NCI-H748 (cell line): ENCODE measurements around the gene PARP8.

ENCODE experiments used
- DNase-seq: peaks from one replicate; lab custom pipeline; 2025; ENCODE audit not compliant: unreplicated experiment; lab: John Stamatoyannopoulos, UW

The PARP8 gene

DNA sequence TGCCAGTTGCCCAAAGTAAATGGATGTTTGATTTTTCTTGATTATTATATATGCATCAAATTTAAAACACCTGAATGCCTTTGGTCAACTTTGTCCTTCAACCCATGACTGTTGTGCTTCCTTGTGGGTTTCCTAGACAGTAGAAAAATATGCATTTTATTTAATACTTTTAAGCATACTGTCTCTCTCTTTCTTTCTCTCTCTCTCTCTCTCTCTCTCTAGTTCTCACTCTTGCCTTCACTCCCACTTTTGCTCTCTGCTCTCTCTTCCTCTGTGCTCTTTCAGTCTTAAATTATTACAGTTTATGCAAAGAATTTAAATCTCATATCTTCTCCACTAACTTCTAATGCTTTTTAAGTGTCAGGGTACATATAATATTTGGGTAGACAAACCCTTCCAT lies 173.0 kb downstream of the PARP8 start:
- no peak for DNase-seq

DNA sequence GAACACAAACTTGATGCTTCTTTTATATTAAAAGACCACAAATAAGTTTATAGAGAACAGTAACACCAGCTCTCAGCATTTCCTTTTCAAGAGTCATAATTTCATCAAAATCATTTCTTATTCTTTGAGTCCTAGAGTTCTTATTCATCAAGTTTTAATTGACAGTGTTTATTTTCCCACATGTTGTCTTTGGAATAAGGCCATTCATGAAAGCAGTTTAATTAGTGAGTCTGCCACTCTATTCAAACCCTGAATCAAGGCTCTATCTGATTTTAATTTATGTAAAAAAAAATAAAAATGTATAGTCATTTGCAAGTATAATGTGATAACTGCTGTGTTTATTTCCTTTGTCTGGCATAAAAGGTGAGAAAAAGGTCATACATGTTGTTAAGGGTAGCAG lies 176.7 kb downstream of the PARP8 start:
- DNase-seq: no peak

DNA sequence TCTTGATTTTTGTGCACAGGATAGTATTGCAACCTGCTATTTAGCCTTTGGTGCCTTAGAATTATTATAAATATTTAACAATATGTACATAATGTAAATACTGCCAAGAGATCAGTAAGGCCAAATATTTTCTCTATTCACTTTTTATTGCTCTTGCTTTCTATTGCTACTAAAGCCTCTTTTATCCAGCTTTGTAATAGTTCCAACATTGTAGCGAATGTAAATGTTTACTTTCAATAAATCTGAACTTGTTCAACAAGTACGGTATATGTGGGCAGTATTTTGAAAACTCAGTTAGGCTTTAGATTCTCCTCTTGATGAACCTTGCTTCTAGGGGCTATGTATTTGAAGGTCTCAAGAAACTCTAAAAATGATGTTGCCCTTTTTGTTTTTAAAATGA lies 179.8 kb downstream of the PARP8 start:
- DNase-seq: no peak

DNA sequence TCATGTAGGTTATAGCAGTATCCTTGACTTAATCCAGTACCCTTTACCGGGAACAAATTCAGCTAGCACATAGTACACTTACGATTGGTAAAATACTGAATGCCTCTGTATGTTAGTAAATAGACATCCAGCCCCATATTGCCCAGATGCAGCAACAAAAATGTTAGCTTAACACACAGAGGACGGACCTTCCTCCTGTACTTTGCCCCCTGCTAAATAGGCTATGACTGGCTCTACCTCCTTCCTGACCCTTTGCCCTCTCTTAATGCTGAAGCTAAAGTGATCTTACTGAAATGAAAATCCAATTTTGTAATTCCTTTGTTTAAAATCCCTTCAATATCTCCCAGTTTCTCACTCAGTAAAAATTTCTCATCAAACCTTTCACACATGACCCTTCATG lies 183.1 kb downstream of the PARP8 start:
- no peak for DNase-seq

DNA sequence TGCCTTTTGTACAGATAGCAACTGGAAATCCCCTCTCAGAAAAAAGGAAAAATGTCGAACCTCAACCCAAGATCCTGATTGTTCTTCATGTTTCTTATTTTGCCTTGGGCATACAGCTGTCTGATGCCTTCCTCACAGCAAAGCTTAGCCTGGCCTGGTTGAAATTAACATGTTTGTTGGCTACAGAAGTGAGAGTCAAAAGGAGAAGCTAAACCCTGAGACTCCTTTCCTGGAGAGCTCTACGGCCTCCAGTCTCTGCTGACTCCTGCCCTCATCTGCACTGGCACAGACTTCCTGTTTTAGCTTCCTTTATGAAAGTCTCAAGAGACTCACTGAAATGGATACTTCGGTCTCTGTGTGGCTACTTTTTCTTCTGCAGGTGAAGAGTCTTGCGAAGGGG lies 186.7 kb downstream of the PARP8 start:
- no peak for DNase-seq

DNA sequence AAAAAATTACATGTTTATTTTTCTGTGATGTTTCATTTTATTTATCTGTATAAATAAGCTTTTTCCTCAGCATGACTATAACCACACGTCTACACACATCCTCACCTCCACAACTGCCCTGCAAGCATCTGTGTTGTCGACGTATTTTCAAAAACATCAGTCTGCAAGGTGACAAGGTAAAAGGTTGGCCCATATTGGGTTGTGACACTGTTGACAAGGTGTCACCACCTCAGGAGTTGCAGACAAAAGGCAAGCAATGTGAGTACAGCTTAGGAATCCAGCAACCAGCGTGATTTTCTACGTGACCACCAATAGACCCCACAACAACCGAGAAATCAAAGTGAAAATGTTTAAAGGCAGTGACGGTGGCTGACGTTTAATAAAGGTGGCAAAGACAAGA lies 187.6 kb downstream of the PARP8 start:
- no peak for DNase-seq

DNA sequence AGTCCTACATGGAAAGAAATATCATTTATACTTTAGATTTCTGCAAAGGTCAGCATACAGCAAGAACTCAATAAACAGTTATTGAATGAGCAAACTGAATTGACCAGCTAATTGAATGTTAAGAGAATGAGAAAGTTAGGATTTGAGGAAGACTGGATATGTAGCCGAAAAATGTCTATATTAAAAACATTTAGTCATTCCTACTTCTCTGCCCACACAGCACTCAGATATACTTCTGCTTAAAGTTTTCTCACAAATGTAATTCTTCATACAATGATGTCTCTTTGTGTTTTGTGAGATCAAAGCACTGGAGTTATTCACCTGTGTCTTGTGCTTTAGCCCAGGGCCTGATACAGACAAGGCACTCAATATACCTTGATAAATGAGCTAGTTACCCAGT lies 188.6 kb downstream of the PARP8 start:
- no peak for DNase-seq

DNA sequence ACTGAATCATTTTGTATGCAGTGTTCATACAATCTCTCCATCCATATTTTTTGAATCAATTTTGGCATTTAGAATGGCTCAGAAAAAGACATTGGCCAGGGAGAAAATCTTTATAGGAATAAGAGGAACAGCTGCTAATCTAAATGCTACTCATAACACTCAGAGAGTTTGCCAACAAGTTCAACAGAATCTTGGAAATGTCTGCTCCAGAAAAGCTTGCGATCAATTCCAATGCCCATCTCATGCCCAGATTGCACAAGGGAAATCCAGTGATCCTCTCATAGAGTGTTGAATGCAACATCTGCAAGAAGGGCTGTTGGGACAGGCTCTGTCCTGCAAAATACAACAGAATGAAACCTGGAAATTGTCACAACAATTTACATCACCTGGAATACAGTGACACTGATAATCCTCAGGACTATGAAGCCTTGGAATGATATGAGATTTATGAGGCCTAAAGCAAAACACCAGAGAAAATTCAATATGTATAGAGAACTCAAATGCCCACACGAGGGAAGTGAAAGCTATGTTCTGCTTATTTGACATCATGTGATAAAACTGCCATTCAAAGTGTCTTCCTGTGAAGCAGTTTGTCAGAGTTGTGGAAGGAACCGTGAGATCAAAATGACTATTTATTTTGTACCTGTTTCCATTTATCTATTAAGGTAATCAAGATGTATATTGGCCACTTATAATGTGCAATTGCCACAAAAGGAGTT lies 190.1 kb downstream of the PARP8 start:
- no peak for DNase-seq

DNA sequence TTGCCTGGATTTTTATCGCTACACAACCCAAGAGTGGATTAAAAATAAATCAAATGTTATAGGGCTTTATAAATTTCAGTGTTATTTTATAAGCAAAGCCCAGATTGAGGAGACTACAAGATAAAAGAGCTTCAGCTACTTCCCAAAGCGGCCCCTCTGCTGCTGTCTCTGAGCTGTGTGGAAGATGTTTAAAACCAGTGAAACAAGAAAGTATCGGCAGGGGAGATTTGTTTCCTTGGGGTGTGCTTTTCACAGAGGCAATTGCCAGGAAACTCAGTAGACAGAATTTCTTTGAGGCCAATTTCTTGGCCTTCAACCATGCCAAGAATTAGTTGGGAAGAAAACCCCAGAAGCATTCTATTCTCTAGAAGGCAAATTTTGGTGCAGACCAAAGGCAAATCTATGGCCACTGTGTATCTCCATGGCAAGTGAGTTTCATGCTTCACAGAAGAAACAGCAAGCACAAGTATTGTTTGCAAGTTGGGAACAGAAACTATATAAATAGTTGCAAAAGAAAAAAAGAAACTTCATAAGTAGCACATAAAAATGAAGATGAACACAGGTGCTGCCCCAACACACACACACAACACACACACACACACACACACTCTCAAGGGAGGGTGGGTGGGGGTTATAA lies 197.2 kb downstream of the PARP8 start:
- DNase-seq: no peak

DNA sequence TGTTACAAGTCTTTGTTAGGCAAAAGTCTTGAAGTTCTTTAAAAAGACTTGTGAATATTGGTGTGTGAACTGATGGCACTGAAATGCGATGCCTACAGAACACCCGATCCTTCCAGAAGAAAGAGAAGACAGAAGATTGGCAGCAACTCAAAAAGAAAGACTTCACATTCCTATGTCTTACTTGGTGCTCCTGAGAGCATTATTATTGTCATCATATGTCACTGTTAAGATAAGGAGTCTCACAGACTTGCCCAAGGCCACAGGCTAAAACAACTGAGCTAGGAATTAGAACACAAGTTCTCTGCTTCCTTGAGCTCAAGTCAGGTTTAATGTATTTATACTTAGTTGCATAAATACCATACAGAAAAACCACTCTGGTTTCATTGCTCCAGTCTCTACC lies 198.0 kb downstream of the PARP8 start:
- no peak for DNase-seq

DNA sequence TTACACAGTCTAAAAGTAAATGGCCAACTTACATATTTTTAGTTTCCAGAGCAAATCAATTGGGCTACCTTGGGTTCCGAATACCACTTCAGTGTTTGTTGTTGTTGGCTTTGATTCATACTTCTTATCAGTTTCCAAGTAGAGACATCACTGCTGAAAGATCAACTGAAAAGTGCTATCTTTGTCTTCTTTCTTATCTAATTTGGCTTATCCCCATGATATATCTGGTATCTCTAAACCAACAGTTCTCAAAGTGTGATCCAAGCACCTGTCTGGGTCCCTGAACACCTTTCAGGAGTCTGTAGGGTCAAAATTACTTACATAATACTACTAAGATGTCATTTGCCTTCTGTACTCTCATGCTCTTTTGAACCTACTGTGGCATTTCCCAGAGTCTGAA lies 200.0 kb downstream of the PARP8 start:
- DNase-seq: no peak

DNA sequence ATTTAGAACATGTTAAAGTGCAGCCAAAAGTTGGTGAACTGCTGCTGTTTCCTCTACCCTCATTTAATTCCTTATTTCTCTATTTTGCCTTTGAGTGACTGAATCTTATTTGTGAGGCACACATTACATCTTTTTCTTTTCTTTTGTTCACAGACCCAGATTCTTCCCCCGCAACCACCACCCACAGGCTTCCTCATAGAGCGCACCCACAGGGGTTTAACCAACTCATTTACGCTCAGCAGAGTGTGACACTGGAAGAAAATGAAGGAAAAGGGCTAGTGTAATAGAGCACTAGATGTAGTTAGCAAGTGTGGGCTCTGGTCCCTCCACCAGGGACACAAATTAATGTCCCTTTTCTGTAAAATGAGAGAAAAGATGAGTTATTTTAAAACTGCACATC lies 200.7 kb downstream of the PARP8 start:
- no peak for DNase-seq

DNA sequence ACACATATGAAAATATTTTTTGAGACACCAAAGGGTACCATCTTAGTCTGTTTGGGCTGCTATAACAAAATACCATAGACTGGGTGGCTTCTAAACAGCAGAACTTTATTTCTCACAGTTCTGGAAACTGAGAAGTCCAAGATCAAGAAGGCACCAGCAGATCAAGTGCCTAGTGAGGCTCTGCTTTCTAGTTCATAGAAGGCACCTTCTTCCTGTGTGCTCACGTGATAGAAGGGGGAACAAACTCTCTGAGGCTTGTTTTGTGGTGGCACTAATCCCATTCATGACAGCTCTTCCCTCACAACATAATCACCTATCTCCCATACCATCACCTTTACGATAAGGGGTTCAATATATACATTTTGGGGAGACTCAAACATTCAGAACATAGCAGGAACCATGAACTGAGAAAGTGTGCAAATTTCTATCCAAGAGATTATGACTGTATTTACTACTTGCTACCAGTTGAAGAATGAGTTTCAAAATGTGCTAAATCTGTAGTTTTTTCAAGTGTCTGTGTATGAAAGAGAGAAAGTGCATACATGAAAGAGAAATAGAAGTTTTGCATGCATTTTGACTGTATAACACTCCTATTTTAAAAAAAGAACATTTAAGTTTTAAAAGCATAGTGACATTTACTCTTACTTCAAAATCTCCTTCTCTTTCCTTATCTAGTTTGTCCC lies 207.3 kb downstream of the PARP8 start:
- no peak for DNase-seq

DNA sequence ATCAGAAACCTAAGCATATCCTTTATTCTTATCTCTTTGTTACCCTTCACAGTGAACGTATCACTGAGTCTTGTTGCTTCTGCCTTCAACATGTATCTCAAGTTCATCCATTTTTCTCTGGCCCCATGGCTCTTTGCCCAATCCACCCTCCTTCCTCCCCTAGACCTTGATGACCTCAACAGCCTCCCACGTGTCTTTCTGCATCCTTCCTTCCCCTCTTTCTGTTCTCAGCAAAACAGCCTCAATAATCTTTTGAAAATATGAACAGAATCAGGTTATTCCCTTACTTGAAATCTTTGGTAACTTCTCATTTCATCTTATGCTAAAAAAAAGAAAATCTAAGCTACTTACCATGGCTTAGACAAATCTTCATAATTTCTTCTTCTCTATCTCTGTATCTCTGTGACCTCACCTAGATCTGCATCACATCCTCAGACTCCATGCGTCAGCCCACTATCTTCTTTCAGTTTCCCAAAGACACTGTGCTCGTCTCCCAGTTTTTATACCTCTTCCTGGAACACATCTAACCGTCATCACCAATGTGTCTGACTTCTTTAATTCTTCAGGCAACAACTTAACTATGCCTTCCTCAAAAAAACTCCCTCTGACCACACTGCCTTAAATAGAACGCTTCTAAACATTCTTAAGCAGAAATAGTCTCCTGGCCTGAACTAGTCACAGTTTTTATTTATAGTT lies 208.0 kb downstream of the PARP8 start:
- no peak for DNase-seq

DNA sequence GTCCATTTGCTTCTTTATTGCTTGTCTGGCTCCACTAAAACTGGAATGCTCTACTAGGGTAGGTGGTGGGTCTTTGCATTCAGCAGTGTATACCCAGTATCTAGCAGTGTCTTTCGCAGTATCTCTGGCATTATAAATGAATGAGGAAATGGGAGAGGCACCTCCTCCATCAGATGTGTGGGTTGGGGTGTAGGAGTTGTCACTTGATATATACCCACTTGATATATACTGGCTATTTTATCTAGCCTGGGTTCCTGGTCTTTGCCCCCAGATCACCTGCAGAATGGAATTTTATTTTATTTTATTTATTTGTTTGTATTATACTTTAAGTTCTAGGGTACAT lies 208.5 kb downstream of the PARP8 start:
- no peak for DNase-seq

DNA sequence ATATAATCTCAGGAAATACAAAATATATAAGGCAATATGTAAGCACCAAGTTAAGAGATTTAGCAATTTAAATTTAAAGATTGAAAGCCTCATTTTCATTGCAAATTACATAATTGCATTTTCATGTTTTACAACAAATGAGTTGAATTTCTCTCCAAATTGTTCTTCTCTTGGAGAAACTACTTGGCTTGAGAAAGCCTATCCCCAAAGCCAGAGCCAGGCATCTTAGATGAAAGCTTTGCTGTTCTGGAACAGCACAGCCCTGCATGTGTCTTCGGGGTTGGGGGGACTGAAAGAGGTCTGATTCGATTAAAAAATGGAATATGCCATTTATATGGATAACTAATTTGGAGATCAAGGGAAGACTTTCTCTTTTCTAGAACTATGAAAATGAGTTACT lies 212.0 kb downstream of the PARP8 start:
- no peak for DNase-seq

DNA sequence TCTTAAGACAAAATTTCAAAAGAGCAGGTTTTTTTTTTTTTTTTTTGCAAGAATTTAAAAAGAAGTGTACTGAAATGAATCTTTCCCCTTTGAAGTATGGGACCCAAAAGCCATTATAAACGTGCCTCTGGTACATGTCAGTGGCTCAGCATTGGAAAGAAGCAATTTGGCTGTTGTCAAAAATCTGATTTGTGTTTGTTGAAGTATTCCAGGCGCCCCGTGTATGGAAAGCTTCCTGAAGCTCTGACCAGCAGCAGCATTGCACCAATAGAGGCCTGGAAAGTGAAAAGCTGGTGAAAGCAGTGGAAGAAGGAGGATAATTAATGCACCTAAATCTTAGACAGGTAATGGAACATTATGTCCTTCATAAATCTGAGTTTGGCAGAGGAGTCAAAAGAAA lies 215.0 kb downstream of the PARP8 start:
- no peak for DNase-seq

DNA sequence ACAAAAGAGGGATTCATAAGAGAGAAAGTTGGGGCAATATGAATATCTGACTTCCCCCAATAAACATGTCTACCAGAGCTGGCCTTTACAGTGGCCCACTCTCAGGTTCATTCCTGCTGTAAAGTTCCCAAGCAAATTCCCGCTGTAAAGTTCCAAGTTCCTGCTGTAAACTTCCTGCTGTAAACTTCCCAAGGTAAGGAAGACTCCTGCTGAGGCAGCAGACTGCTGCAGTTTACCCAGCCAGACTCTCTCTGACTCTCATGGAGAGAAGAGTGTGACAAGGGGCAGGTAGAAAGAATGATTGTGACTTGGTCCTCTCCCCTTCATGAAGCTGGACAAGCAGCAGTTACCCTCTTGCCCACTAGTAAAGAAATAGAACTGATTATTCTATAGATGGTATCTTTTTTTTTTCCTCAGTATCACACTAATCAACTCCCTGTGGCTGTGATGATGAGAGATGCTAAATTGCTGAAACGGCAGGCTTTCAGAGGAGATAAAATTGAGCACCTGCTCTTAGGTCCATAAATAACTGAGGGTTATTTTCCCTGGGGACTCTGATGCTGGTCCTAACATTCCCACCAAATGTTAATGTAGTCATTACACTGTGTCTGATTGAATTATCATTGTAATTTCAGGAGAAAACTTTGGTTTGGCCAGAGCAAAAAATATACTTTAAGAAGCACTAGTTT lies 220.4 kb downstream of the PARP8 start:
- DNase-seq: peak; percentile 35

DNA sequence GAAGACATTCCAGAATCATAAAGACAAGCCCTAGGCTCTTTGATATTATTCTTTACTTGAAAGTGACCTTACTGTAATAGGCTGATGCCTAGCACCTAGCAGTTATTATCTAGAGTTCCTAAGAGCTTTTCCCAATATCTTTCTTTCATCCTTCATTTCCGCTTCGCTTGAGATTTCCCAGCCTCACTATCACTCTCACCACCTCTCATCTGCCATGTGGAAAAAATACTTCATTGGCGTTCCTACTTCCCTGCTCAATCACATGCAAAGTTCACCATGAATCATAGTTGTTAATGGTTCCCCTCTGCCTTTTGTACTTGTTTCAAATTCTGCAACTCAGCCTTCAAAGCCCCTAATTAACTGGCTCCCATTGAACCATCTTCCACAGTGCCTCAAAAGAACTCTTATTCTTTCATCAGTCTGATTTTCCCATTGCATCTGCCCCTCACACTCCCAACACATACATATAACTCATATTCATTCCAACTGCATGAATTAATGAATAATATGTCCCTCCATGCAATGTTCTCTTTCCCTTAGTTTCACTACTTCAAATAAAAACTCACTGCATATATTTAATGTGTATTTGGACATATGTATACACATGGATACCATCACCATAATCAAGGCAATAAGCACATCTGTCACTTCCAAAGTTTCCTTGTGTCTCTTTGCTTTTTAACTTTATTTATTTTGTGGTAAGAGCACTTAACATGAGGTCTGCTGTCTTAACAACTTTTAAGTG lies 221.6 kb downstream of the PARP8 start:
- DNase-seq: no peak

DNA sequence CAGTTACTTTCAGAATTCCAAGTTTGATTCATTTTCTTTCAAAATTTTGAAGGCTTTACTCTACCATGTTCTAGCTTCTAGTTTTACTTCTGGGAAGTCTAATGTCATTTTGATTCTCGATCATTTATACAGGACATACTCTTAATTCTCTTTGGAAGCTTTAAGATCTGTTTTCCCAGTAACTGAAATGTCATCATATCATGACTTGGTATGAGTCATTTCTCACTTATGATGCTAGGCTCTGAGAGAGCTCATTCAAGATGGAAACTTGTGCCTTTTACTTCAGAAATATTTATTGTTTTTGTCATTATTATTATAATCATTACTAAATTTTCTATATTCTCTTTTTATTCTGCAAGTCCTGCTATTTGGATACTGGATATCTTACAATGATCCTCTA lies 222.3 kb downstream of the PARP8 start:
- DNase-seq: no peak

DNA sequence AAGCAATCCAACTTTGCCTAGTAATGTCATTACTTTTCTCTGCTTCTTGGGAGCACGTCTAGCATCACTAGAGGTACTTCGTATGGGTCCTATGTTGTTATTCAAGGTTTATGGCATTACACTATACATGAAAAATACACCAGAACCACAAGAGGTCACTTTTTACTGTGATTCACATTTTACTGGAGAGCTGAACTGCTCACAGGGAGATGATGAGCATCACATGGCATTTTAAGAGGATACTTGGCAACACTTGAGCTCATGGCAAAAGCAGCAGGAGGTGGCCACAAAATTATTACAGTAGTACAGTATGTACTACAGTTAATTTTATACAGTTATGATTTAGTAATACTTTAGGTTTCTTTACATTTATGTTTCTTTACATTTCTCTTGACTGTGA lies 223.4 kb downstream of the PARP8 start:
- peak; percentile 39 for DNase-seq
